HCT116 (cell line): Measurements from ENCODE around the gene SYTL3. TPM values are rescaled to one million over a fixed set of nuclear protein-coding genes. Genes with fewer than 3 reads are reported as not detected.

ENCODE experiments used
- ATAC-seq: fragments of 200-7000 bp; cut with Tn5 transposase; 2 replicates; pipeline ENCODE4 v1.9.1; 2020; ENCODE audit warnings: mild to moderate bottlenecking, moderate library complexity
- BruUV-seq: library from RNA; stranded (reverse); fragments of 400-500 nt; replicated peaks from 2 replicates; lab custom pipeline; 2021; lab: Mats Ljungman, UMichigan
- CTCF ChIA-PET: fragments of 300-600 bp; sonication (Branson Sonifier 250); formaldehyde crosslinking; loops from one replicate; lab custom pipeline; 2021; ENCODE audit warnings: antibody characterized with exemption; lab: Charles Lee
- POLR2A ChIA-PET: fragments of 300-600, 350-600 bp; sonication (Branson Sonifier 250); formaldehyde crosslinking; loops from one replicate; lab custom pipeline; 2021; ENCODE audit warnings: antibody characterized with exemption; lab: Charles Lee
- RAD21 ChIA-PET, 2 experiments: fragments of 300-600 bp; sonication (Branson Sonifier 250); formaldehyde crosslinking; loops; one replicate each; lab custom pipeline; 2023; ENCODE audit warnings: low total read pairs in 2 of 2; ENCODE audit not compliant: uncharacterized antibody in 2 of 2, unreplicated experiment in 2 of 2, low non-redundant PET in 1 of 2; lab: Charles Lee
- DNase-seq: peaks from one replicate; pipeline ENCODE4 v3.0.0-alpha.2; 2010; ENCODE audit warnings: low read depth, low spot score
- H2AFZ ChIP-seq: fragments of 200-600 bp; shearing (Covaris generic), sonication (generic); 2 replicates; pipeline ENCODE4 v1.6.1; 2017; ENCODE audit warnings: low read depth, mixed run types, mixed read lengths, antibody characterized with exemption, low read length; ENCODE audit not compliant: poor library complexity, severe bottlenecking
- H3K27ac ChIP-seq: 2 replicates; pipeline ENCODE4 v1.5.1; 2012; ENCODE audit warnings: low read depth, low read length
- H3K27me3 ChIP-seq: fragments of 200-600 bp; sonication (generic); 2 replicates; pipeline ENCODE4 v1.6.1; 2016; ENCODE audit warnings: mixed run types, low read length, mixed read lengths; ENCODE audit not compliant: insufficient read depth
- H3K36me3 ChIP-seq, 2 experiments: fragments of 200-500 bp in 1 of 2; fragments of 200-600 bp in 1 of 2; sonication (Bioruptor generic) in 1 of 2; sonication (generic) in 1 of 2; 2 replicates each; pipeline versions ENCODE4 v1.5.1 to v1.6.1; 2014 to 2016; ENCODE audit warnings: low read length in 2 of 2, inconsistent platforms in 1 of 2, mixed read lengths in 1 of 2, mixed run types in 1 of 2; ENCODE audit not compliant: insufficient read depth in 2 of 2, control insufficient read depth in 1 of 2
- H3K4me1 ChIP-seq, 2 experiments: fragments of 200-600 bp in 1 of 2; sonication (generic) in 1 of 2; 2 replicates each; pipeline versions ENCODE4 v1.5.1 to v1.6.1; 2012 to 2017; ENCODE audit warnings: low read length in 2 of 2, inconsistent platforms in 1 of 2, mild to moderate bottlenecking in 1 of 2, mixed read lengths in 1 of 2, mixed run types in 1 of 2, moderate library complexity in 1 of 2; ENCODE audit not compliant: insufficient read depth in 2 of 2, control insufficient read depth in 1 of 2
- H3K4me2 ChIP-seq: fragments of 200-600 bp; sonication (generic); 2 replicates; pipeline ENCODE4 v1.6.1; 2017; ENCODE audit warnings: mixed run types, low read length, mixed read lengths
- H3K4me3 ChIP-seq, 2 experiments: fragments of 200-600 bp in 1 of 2; sonication (generic) in 1 of 2; replicated peaks in 1 of 2; 2 replicates each; pipeline ENCODE4 v1.5.1; 2011 to 2016; ENCODE audit warnings: low read length in 2 of 2, control low read depth in 1 of 2, low read depth in 1 of 2, mild to moderate bottlenecking in 1 of 2, mixed read lengths in 1 of 2, mixed run types in 1 of 2
- H3K79me2 ChIP-seq: fragments of 200-600 bp; sonication (generic); 2 replicates; pipeline ENCODE4 v1.6.1; 2017; ENCODE audit warnings: mild to moderate bottlenecking, mixed run types, low read length, moderate library complexity, mixed read lengths; ENCODE audit not compliant: insufficient read depth
- H3K9ac ChIP-seq: fragments of 200-600 bp; sonication (generic); 2 replicates; pipeline ENCODE4 v1.6.1; 2016; ENCODE audit warnings: low read length, mixed read lengths
- H3K9me2 ChIP-seq: fragments of 200-600 bp; sonication (generic), shearing (Covaris generic); 2 replicates; pipeline ENCODE4 v1.6.1; 2017; ENCODE audit warnings: mixed run types, mild to moderate bottlenecking, moderate library complexity; ENCODE audit not compliant: insufficient read depth
- H3K9me3 ChIP-seq, 2 experiments: fragments of 200-500 bp in 1 of 2; fragments of 200-600 bp in 1 of 2; sonication (Bioruptor generic) in 1 of 2; sonication (generic) in 1 of 2; 2 replicates each; pipeline ENCODE4 v1.6.1; 2014 to 2017; ENCODE audit warnings: low read length in 2 of 2, mixed read lengths in 2 of 2, inconsistent platforms in 1 of 2, low read depth in 1 of 2, mild to moderate bottlenecking in 1 of 2, mixed run types in 1 of 2, moderate library complexity in 1 of 2; ENCODE audit not compliant: control insufficient read depth in 1 of 2, insufficient read depth in 1 of 2
- H4K20me1 ChIP-seq: fragments of 200-600 bp; sonication (generic), shearing (Covaris generic); 2 replicates; pipeline ENCODE4 v1.6.1; 2017; ENCODE audit warnings: mixed run types, mild to moderate bottlenecking, moderate library complexity; ENCODE audit not compliant: insufficient read depth
- CEBPB ChIP-seq: IDR thresholded peaks from 2 replicates; pipeline ENCODE4 v1.6.1; 2012; ENCODE audit warnings: low read depth
- CTCF ChIP-seq, 3 experiments: fragments of 200-600 bp in 1 of 3; sonication (generic) in 1 of 3; IDR thresholded peaks in 2 of 3; conservative IDR thresholded peaks in 1 of 3; 2 replicates each; pipeline ENCODE4 v1.5.1; 2012 to 2017; ENCODE audit warnings: low read depth in 2 of 3, low read length in 2 of 3, antibody characterized with exemption in 1 of 3, borderline replicate concordance in 1 of 3, control low read depth in 1 of 3, mild to moderate bottlenecking in 1 of 3, mixed read lengths in 1 of 3, mixed run types in 1 of 3, moderate library complexity in 1 of 3; ENCODE audit not compliant: insufficient read depth in 1 of 3
- EZH2phosphoT487 ChIP-seq: fragments of 200-600 bp; IDR thresholded peaks from 2 replicates; pipeline ENCODE4 v1.6.1; 2018; ENCODE audit warnings: antibody characterized with exemption, borderline replicate concordance
- POLR2AphosphoS5 ChIP-seq: IDR thresholded peaks from 2 replicates; pipeline ENCODE4 v1.6.1; 2011; ENCODE audit warnings: mild to moderate bottlenecking, low read depth, low read length, moderate library complexity
- intact Hi-C: fragments of 100-400 bp; cut with micrococcal nuclease; formaldehyde crosslinking; loops from 2 replicates; pipeline ENCODE4 v1.10.0; 2022
- total RNA-seq: library from RNA; stranded (reverse); gene quantifications from one replicate; pipeline ENCODE4 v1.2.1, GENCODE V29; 2021; ENCODE audit not compliant: unreplicated experiment

The SYTL3 gene
- total RNA-seq, 1 experiment from 2014 or later: 55.3 TPM

GRCh38 chr6:158805698-158806377, 156.0 kb downstream of the SYTL3 start:
- Histone ChIP-seq H3K9me3 (no peaks in the 10 kb centered on the region), H3K4me2 (peak overlapping the region; percentile 86), H3K9ac (peak overlapping the region; percentile 33), H4K20me1 (peaks cover 81% of the 10 kb centered on the region), H3K4me3 (no peak overlapping the region), H3K4me1 (peaks cover 92 to 96% of the 10 kb centered on the region in 2 experiments), H3K9me2 (no peaks in the 10 kb centered on the region), H3K27me3 (no peaks in the 10 kb centered on the region), H3K27ac (peak overlapping the region; percentile 92), H3K36me3 (peaks cover 6 to 61% of the 10 kb centered on the region in 2 experiments; a peak in 2 of 4 replicates), H3K79me2 (peaks cover 99% of the 10 kb centered on the region), H2AFZ (no peak overlapping the region)
- ChIA-PET POLR2A (interaction anchor here (0.7 to 1.2 kb wide), 4 partner anchors 13 to 245 kb away, joined by 3 read pairs; no protein-coding TSS in a partner anchor), RAD21 (no interaction called here), CTCF (no interaction called here)
- intact Hi-C loops: loop anchor here (2.0 to 10.0 kb wide), 3 partner anchors 101 to 309 kb away; no protein-coding TSS in a partner anchor
- DNase-seq (no peak), ATAC-seq (no peak)
- no TSS peak for BruUV-seq
- 0 out of 2 replicates have a peak, but pooled peaks have one; percentile 1 for TF ChIP-seq POLR2AphosphoS5
- no peak for TF ChIP-seq CEBPB

GRCh38 chr6:158807515-158808441, 157.9 kb downstream of the SYTL3 start:
- Histone ChIP-seq H3K4me3 (no peak overlapping the region), H3K27ac (peak overlapping the region; percentile 92), H3K79me2 (peaks cover 99% of the 10 kb centered on the region), H3K4me1 (peaks cover 93 to 96% of the 10 kb centered on the region in 2 experiments), H2AFZ (no peak overlapping the region), H3K9me2 (no peaks in the 10 kb centered on the region), H3K27me3 (no peaks in the 10 kb centered on the region), H3K9me3 (no peaks in the 10 kb centered on the region), H3K9ac (peak overlapping the region; percentile 78), H4K20me1 (peaks cover 83% of the 10 kb centered on the region), H3K4me2 (peak overlapping the region; percentile 86), H3K36me3 (peaks cover 7 to 54% of the 10 kb centered on the region in 2 experiments; a peak in 3 of 4 replicates)
- ChIA-PET POLR2A (interaction anchor here (1.0 to 9.1 kb wide), 7 partner anchors 8 to 121 kb away, joined by 3 to 83 read pairs (median 3); partner anchors contain the start of gene EZR), CTCF (interaction anchor here (0.5 to 1.8 kb wide), 4 partner anchors 8 to 116 kb away, joined by 3 to 6 read pairs (median 4); no protein-coding TSS in a partner anchor), RAD21 (no interaction called here)
- TF ChIP-seq POLR2AphosphoS5 (peak; percentile 75), CTCF (IDR thresholded peaks at IDR 0.05 in 2 of 3, conservative IDR thresholded peaks at IDR 0.05 in 1 of 3; ENCODE audit: borderline replicate concordance in 1 of 3, insufficient read depth in 1 of 3, low read depth in 2 of 3, low read length in 2 of 3) (peak in 1 of 3 experiments; percentile 12; a peak in 1 of 6 replicates), EZH2phosphoT487 (no peak)
- DNase-seq (no peak), ATAC-seq (peak; percentile 5; the same call in 1 of the 2 replicates)
- no TSS peak for BruUV-seq
- intact Hi-C loops: loop anchor here (2.0 to 10.0 kb wide), 3 partner anchors 103 to 307 kb away; no protein-coding TSS in a partner anchor
